IPS-11a (cell line): ENCODE results near the gene TBX20.

Source experiments
- H3K4me3 ChIP-seq: one replicate; pipeline ENCODE4 v1.5.1; 2013; ENCODE audit warnings: low read depth, low read length, control low read depth

The TBX20 gene, protein sequence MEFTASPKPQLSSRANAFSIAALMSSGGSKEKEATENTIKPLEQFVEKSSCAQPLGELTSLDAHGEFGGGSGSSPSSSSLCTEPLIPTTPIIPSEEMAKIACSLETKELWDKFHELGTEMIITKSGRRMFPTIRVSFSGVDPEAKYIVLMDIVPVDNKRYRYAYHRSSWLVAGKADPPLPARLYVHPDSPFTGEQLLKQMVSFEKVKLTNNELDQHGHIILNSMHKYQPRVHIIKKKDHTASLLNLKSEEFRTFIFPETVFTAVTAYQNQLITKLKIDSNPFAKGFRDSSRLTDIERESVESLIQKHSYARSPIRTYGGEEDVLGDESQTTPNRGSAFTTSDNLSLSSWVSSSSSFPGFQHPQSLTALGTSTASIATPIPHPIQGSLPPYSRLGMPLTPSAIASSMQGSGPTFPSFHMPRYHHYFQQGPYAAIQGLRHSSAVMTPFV

DNA sequence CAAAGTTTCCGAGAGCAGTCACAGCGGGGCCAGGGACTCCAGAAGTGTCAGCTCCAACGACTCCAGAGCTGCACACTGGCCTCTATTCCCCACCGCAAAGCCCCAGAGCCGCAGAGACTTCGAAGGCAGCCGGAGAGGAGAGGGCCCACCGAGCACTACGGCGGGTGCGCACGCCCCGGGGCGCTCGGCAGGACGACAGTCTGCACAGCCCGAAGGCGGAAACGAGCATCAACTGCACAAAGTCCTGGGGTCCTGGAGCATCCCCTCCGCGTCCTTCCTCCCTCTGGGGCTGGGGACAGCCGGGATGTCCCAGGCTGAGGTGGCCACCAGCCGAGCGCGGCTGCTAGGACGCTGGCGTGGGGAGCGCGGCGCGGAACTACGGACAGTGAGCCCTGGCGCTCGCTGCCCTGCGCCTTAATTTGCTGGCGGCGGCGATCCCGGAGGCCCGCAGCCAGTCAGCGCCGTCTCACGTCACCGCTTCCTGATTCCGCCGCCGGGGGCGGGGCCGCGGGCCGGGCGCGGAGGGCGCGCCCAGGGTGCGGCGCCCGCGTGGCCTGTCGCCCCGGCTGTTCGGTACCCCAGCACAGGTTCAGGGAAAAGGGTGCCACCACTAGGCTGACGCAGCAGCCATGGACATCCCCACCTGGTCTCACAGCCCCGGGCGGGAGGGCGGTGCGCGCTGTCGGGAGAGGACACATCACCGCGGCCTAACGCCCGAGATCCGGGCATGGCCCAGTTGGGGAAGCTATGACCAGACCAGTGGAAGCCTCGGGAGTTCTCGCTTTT lies at the start of gene TBX20:
TSS of gene TBX20 (minus strand) at position 391 of the 786 bp plus-strand sequence. CDS start 480 bp downstream, outside the sequence.
- peak within 1 kb of the TSS; percentile 52 for H3K4me3 ChIP-seq

DNA sequence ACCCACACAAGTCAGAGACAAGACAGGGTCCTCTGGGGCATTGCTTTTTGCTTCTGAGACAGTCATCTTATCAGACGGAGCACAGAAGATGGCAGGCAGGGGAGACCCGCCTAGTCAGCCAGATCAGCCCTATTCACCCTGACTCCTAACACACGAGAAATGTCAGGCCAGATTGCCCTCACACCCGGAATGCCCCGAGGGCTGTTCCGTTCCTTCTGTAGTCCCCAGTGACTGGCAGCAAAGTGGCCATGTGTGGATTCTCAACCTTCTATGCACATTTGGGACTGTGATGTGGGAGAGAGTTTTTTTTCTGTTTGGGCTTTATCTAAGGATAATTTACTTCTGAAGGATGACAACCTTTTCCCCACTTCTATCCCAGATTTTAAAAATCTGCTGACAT lies 35.5 kb upstream of the TBX20 start:
- no peak overlapping the region for H3K4me3 ChIP-seq

GRCh38 chr7:35286986-35287385 lies 33.1 kb upstream of the TBX20 start:
- no peak overlapping the region for H3K4me3 ChIP-seq

- H3K4me3 ChIP-seq = no peak overlapping the region
Observed at GRCh38 chr7:35286422-35286821, 32.5 kb upstream of the TBX20 start.

DNA sequence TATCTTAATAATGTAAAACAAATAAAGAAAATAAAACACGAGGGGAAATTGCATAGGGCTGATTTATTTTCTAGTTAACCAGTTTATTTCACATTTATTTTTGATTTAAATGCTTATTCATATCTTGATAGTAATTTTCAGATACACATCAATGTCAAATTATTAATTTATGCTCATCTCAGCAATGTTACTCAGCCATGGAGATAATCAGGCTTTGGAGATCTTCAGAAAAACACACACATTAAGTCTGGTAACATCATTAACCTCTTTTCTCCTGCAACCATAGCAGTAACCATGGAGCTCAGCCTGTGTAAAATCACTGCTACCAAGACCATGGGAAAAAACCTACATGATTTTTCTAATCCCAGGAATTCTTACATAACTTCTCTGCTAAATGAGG lies 31.9 kb upstream of the TBX20 start:
- no peak overlapping the region for H3K4me3 ChIP-seq

DNA sequence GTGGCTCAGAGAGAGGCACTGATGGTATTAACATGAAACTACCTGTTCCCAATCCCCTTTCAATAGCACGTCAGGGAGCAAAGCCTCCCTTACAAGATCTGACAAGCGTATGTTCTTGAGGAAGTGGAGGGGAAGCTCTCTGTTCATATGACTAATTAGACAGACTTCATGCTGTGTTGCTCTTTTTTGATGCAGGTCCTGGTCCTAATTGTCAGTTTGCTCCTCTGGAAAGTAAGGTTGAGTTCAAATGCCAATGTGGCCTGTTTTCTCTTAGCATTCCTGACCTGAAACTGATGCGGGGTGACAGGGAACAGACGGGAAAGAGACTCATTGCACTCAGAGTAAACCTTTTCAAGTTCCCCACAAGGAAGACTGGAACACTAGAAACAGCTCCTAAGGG lies 27.0 kb upstream of the TBX20 start:
- H3K4me3 ChIP-seq = no peak overlapping the region

- no peak overlapping the region for H3K4me3 ChIP-seq
Observed at GRCh38 chr7:35277359-35277758, 23.5 kb upstream of the TBX20 start.

DNA sequence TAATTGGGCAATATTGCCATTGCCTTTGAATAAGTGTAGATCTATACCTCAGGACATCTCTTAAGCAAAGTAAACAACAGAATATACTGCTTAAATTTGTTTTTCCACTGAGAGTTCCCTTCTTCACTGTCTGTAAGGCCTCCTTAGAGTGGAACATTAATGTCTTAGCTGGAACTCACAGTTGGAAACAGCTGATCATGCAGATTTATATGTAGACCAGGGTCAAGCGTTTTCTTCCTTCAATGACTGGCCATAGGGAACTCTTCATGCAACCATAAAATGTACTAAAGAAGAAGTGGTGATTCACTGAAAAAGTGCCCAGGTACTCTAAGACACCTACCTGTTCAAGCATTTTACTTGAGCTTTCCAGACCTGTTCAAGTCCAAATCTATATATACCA lies 18.3 kb upstream of the TBX20 start:
- H3K4me3 ChIP-seq = no peak overlapping the region

DNA sequence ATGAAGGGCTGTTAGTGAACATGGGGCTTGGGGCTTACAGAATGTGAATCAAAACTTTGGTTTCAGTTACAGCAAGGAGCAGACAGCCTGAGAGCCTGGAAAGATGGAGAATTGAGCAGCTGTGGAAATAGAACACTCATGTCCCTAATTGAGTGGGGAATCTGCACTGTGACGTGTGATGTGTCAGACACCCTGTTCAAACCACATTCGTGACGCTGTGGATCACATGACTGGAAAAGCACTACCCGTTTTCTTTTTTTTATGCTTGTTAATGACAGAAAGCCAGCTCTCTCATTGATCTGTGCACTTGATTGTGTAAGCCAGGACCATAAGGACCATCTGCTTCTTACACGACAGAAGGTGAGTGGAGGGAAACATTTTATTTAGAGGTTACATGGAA lies 15.1 kb upstream of the TBX20 start:
- H3K4me3 ChIP-seq = no peak overlapping the region

DNA sequence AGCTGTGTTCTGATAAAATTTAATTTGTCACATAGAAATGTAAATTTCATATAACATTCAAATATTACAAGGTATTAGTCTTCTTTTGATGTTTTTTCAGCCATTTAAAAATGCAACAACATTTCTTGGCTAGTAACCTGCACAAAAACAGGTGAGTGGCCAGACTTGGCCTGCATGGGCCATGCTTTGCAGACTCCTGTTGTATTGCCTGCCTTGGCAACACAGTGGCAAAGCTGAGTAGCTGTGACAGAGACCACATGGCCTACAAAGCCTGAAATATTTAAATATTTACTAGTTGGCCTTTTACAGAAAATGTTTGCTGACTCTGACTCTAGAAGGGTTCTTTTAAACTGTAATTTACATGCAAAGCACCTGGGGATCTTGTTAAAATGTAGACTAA lies 13.5 kb upstream of the TBX20 start:
- H3K4me3 ChIP-seq = no peak overlapping the region

DNA sequence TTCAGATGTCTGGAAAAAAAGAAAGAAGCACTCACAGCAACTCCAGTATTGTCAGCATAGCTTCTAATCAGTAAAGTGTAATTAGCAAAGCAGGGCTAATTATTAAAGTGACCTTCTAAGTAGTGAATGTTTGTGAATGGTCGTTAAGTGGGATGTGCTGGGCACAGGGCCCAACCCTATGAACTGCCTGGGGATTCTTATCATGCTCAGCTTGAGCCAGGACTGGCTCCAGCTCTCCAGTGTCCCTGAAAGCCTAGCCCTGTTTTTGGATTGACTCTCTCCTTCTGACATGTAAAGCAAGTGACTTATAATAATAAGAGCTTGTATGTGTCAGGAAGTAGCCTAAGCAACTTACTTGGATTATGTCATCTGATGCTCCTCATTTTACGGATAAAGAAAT lies 9.5 kb upstream of the TBX20 start:
- H3K4me3 ChIP-seq = no peak overlapping the region

DNA sequence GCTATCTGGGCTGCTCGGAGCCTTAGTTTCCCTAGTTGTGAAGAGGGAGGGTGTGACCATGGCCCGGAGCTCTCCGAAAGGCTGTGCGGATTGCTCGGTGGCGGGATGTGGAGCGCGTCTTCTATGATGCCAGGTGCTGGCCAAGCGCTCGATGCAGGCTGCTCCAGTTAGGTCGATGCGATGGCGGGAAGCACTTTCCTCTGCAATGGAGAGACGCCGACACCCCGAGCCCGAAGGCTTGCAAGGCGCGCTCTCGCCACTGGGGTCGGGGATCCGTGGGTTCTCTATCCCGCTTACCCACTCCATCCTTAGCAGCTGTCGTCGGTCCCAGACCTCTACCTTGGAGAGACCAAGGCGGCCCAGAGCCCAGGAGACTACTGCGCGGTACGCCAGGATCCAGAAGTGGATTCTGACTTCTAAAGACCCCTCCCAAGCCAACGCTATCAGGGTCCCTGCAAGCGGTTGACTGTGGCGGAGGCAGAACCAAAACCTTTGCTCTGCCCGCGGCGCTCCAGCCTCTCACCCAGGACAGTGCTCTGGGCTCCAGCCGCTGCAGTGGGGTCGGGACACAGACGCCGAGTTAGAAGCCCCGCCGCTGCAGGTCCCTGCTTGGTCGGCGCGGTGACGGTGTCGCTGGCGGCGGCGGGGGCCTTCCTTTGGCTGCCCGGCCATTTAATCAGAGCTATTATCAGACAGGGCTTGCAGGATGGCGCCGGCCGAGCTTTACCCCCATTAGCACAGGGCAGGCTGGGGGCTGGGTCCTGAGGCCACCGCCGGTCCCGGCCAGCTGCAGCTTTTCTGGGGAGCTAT lies 7.8 kb upstream of the TBX20 start:
- H3K4me3 ChIP-seq = peak overlapping the region; percentile 39

GRCh38 chr7:35261041-35261440 lies 7.1 kb upstream of the TBX20 start:
- peak overlapping the region; percentile 39 for H3K4me3 ChIP-seq

DNA sequence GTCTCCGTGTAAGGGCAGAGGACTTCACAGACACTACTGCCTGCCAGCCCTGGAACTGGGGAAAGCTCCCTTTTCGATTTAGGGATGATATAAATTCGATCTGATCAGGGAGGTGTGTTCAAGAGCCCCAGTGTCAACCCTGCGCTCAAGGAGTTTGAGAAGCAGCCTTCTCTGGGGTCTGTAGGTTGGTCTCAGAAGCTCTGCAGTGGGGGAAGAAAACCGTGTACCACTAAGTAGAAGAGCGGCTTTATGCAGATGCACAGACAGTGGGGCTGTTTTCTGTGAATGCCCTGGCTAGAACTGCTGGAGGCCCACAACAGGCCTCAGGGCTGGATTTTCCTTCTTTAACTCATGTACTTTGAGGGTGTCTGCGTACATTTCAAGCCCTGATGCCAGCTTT lies 6.3 kb upstream of the TBX20 start:
- H3K4me3 ChIP-seq = no peak overlapping the region

GRCh38 chr7:35259523-35259908 lies 5.6 kb upstream of the TBX20 start:
- no peak overlapping the region for H3K4me3 ChIP-seq

GRCh38 chr7:35258868-35259522 lies 5.1 kb upstream of the TBX20 start:
- H3K4me3 ChIP-seq = no peak overlapping the region

DNA sequence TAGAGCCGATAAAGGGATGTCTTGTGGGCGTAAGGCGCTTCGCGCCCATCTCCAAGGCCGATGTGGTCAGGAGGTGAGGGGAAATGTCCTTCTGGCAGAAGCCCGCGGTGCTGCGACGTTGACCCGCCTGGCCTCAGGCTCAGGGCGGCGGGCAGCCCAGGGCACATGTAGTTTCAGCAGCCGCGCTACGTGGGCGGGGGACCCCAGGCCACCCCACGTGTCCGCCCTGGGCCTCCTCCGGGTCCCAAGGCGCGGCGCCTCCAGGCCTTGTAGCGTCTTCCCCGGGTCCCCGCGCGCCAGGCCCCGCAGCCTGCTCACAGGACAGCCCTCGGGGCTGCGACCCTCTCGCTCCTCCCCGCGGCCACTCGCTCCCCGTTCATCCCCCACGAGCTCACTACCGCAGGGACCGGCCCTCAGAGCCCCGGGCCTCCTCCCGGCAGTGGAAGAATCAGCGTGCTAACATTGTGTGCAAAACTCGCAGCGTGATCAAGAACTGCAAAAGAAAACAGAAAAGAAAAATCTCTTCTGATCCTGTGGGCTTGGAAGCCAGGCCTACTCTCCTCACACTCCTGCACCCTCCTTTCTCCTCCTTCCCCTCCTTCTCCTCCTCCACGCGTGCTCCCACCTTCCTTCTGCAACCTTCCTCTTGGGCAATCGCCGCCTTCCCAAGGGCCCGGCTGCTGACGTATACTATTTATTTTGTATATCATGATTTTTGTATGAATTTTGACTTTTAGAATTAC lies 4.4 kb upstream of the TBX20 start:
- H3K4me3 ChIP-seq = peak overlapping the region; percentile 8

- H3K4me3 ChIP-seq = peak overlapping the region; percentile 27
Observed at GRCh38 chr7:35257251-35258124, 3.6 kb upstream of the TBX20 start.
